Panc1 (cell line): Measurements from ENCODE around the gene PLA2G12B. TPM values are rescaled to one million over a fixed set of nuclear protein-coding genes. Genes with fewer than 3 reads are reported as not detected.
A peak's percentile ranks its signal among the peaks of the same experiment; 100 is the strongest.
"Not testable (repeated sequence)": the region's sequence is repeated elsewhere in the genome, so short reads cannot be mapped to it uniquely, and the experiment has no call there.

Source experiments
- ATAC-seq: fragments of 200-7000 bp; cut with Tn5 transposase; 2 replicates; pipeline ENCODE4 v1.9.1; 2020; ENCODE audit warnings: mild to moderate bottlenecking, moderate library complexity
- BruUV-seq: library from RNA; stranded (reverse); fragments of 400-500 nt; replicated peaks from 2 replicates; lab custom pipeline; 2021; lab: Mats Ljungman, UMichigan
- CTCF ChIA-PET: fragments of 300-600 bp; sonication (Branson Sonifier 250); formaldehyde crosslinking; loops from one replicate; lab custom pipeline; 2022; ENCODE audit warnings: antibody characterized with exemption; lab: Charles Lee
- POLR2A ChIA-PET: fragments of 300-600 bp; sonication (Branson Sonifier 250); formaldehyde crosslinking; loops from one replicate; lab custom pipeline; 2022; ENCODE audit warnings: antibody characterized with exemption; lab: Charles Lee
- DNase-seq: peaks from one replicate; pipeline ENCODE4 v3.0.0-alpha.2; 2010; ENCODE audit warnings: low read depth, low spot score
- H3K27ac ChIP-seq: 2 replicates; pipeline ENCODE4 v1.5.1; 2011; ENCODE audit warnings: mild to moderate bottlenecking, low read length, inconsistent platforms
- H3K27me3 ChIP-seq: fragments of 200-500 bp; sonication (Bioruptor generic); 2 replicates; pipeline ENCODE4 v1.6.0; 2014; ENCODE audit warnings: low read length, inconsistent platforms; ENCODE audit not compliant: control insufficient read depth, insufficient read depth
- H3K36me3 ChIP-seq: fragments of 200-500 bp; sonication (Bioruptor generic); 2 replicates; pipeline ENCODE4 v1.5.1; 2014; ENCODE audit warnings: inconsistent platforms, mild to moderate bottlenecking, low read length, moderate library complexity; ENCODE audit not compliant: control insufficient read depth, insufficient read depth
- H3K4me1 ChIP-seq: 2 replicates; pipeline ENCODE4 v1.5.1; 2011; ENCODE audit warnings: inconsistent platforms, mild to moderate bottlenecking, low read length, moderate library complexity; ENCODE audit not compliant: control insufficient read depth, insufficient read depth
- H3K4me3 ChIP-seq, 2 experiments: 2 replicates each; pipeline ENCODE4 v1.5.1; 2011 to 2012; ENCODE audit warnings: low read depth in 2 of 2, low read length in 2 of 2, mild to moderate bottlenecking in 2 of 2, inconsistent platforms in 1 of 2, moderate library complexity in 1 of 2
- H3K9me3 ChIP-seq: fragments of 200-500 bp; sonication (Bioruptor generic); 2 replicates; pipeline ENCODE4 v1.5.1; 2014; ENCODE audit warnings: low read depth, mild to moderate bottlenecking, inconsistent platforms, low read length, moderate library complexity; ENCODE audit not compliant: control insufficient read depth, insufficient read depth
- CTCF ChIP-seq: fragments of 450-650 bp; IDR thresholded peaks from 2 replicates; pipeline ENCODE4 v1.5.1; 2017; ENCODE audit warnings: mild to moderate bottlenecking
- POLR2AphosphoS5 ChIP-seq: IDR thresholded peaks from 2 replicates; pipeline ENCODE4 v1.6.1; 2012; ENCODE audit warnings: mild to moderate bottlenecking, low read depth, low read length, moderate library complexity
- SIN3A ChIP-seq: IDR thresholded peaks from 2 replicates; pipeline ENCODE4 v1.6.1; 2012; ENCODE audit warnings: low read depth, mild to moderate bottlenecking, low read length, moderate library complexity, borderline replicate concordance; ENCODE audit not compliant: insufficient read depth
- TCF7L2 ChIP-seq: IDR thresholded peaks from 2 replicates; pipeline ENCODE4 v1.6.1; 2011; ENCODE audit warnings: mild to moderate bottlenecking, low read depth, low read length, inconsistent platforms
- in situ Hi-C: cut with HindIII; loops from 2 replicates; pipeline ENCODE4 v1.10.0; 2016; ENCODE audit warnings: low sequenced_read_pairs, low pct_unique_long_range_greater_than_20kb
- intact Hi-C: fragments of 100-400 bp; cut with micrococcal nuclease; formaldehyde crosslinking; loops from one replicate; pipeline ENCODE4 v1.10.0; 2022; ENCODE audit not compliant: unreplicated experiment
- total RNA-seq: library from RNA; stranded (reverse); gene quantifications from one replicate; pipeline ENCODE4 v1.2.1, GENCODE V29; 2021; ENCODE audit not compliant: unreplicated experiment
- TF ChIP-seq, protein P1 (sequence below), 2 experiments: IDR thresholded peaks; 2 replicates each; pipeline ENCODE4 v1.6.1; 2011 to 2012; ENCODE audit warnings: low read depth in 2 of 2, control low read depth in 1 of 2, low read length in 1 of 2, mild to moderate bottlenecking in 1 of 2, moderate library complexity in 1 of 2; ENCODE audit not compliant: insufficient read depth in 1 of 2

Gene PLA2G12B
- total RNA-seq, 1 experiment from 2014 or later: not detected

DNA sequence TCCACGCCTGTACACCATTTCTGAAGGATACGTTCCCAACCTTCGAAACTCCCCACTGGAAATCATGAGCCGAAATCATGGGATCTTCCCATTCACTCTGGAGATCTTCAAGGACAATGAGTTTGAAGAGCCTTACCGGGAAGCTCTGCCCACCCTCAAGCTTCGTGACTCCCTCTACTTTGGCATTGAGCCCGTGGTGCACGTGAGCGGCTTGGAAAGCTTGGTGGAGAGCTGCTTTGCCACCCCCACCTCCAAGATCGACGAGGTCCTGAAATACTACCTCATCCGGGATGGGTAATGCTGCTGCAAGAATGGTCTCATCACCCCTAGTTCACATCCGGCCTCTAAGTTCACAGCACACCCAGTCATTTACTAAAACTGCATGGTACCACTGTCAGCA, 30.3 kb downstream of the PLA2G12B start:
- intact Hi-C loops (no loop called here), in situ Hi-C loops (no loop called here)
- Histone ChIP-seq H3K27ac (no peak overlapping the region), H3K36me3 (no peaks in the 10 kb centered on the region), H3K4me3 (no peak overlapping the region), H3K9me3 (no peaks in the 10 kb centered on the region), H3K27me3 (0 out of 2 replicates have a peak, but pooled peaks cover 2% of the 10 kb centered on the region), H3K4me1 (no peaks in the 10 kb centered on the region)
- DNase-seq (no peak), ATAC-seq (no peak)
- ChIA-PET CTCF (no interaction called here), POLR2A (no interaction called here)
- BruUV-seq: no TSS peak
- TF ChIP-seq CTCF (no peak), TCF7L2 (no peak)

DNA sequence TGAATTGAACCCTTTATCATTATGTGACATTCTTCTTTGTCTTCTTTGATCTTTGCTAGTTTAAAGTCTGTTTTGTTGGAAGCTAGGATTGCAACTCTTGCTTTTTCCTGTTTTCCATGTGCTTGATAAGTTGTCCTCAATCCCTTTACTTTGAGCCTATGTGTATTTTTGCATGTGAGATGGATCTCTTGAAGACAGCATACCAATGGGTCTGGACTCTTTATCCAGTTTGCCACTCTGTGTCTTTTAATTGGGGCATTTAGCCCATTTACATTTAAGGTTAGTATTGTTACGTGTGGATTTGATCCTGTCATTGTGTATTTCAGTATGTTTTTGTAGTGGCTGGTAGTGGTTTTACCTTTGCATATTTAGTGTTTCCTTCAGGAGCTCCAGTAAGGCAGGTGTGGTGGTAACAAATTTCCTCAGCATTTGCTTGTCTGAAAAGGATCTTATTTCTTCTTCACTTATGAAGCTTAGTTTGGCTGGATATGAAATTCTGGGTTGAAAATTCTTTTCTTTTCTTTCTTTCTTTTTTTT, 33.4 kb downstream of the PLA2G12B start:
- POLR2A ChIA-PET, H3K36me3 ChIP-seq, DNase-seq, in situ Hi-C loops, intact Hi-C loops, H3K4me3 ChIP-seq, H3K9me3 ChIP-seq, H3K27ac ChIP-seq, ATAC-seq, H3K4me1 ChIP-seq, H3K27me3 ChIP-seq, BruUV-seq: not testable (repeated sequence)
- CTCF ChIA-PET: interaction anchor here (0.6 kb wide), 1 partner anchor 141 kb away, joined by 4 read pairs; no protein-coding TSS in a partner anchor

DNA sequence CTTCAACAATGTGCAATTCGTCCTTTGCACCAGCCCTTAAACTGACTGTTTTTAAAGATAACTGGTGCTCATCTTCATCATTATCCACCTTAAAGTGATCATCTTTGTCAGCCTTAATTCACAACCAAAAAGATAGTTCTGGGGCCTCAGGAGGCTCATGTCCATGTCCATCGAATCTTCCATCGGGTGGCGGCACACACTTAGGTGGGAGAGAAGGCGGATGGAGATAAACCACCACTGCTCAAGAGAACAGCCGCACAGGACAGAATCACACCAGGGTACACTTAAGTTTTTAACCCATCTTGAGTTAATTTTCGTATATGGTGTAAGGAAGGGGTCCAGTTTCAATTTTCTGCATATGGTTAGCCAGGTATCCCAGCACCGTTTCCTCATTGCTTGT, 36.3 kb downstream of the PLA2G12B start:
- intact Hi-C loops: no loop called here
- ChIA-PET POLR2A (no interaction called here), CTCF (no interaction called here)
- no peaks in the 10 kb centered on the region for H3K4me1 ChIP-seq
- no peak overlapping the region for H3K4me3 ChIP-seq
- no TSS peak for BruUV-seq
- no peaks in the 10 kb centered on the region for H3K27me3 ChIP-seq
- H3K9me3 ChIP-seq: no peaks in the 10 kb centered on the region
- H3K36me3 ChIP-seq: no peaks in the 10 kb centered on the region
- in situ Hi-C loops: no loop called here
- DNase-seq: no peak
- ATAC-seq: no peak
- no peak overlapping the region for H3K27ac ChIP-seq
- no peak for TF ChIP-seq POLR2AphosphoS5
- TF ChIP-seq, protein P1, sequence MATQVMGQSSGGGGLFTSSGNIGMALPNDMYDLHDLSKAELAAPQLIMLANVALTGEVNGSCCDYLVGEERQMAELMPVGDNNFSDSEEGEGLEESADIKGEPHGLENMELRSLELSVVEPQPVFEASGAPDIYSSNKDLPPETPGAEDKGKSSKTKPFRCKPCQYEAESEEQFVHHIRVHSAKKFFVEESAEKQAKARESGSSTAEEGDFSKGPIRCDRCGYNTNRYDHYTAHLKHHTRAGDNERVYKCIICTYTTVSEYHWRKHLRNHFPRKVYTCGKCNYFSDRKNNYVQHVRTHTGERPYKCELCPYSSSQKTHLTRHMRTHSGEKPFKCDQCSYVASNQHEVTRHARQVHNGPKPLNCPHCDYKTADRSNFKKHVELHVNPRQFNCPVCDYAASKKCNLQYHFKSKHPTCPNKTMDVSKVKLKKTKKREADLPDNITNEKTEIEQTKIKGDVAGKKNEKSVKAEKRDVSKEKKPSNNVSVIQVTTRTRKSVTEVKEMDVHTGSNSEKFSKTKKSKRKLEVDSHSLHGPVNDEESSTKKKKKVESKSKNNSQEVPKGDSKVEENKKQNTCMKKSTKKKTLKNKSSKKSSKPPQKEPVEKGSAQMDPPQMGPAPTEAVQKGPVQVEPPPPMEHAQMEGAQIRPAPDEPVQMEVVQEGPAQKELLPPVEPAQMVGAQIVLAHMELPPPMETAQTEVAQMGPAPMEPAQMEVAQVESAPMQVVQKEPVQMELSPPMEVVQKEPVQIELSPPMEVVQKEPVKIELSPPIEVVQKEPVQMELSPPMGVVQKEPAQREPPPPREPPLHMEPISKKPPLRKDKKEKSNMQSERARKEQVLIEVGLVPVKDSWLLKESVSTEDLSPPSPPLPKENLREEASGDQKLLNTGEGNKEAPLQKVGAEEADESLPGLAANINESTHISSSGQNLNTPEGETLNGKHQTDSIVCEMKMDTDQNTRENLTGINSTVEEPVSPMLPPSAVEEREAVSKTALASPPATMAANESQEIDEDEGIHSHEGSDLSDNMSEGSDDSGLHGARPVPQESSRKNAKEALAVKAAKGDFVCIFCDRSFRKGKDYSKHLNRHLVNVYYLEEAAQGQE (IDR thresholded peaks at IDR 0.05; ENCODE audit: insufficient read depth in 1 of 2, low read depth in 2 of 2, low read length in 1 of 2): no peak
- peak; percentile 29 for TF ChIP-seq CTCF
- TF ChIP-seq TCF7L2: no peak
- TF ChIP-seq SIN3A: no peak

DNA sequence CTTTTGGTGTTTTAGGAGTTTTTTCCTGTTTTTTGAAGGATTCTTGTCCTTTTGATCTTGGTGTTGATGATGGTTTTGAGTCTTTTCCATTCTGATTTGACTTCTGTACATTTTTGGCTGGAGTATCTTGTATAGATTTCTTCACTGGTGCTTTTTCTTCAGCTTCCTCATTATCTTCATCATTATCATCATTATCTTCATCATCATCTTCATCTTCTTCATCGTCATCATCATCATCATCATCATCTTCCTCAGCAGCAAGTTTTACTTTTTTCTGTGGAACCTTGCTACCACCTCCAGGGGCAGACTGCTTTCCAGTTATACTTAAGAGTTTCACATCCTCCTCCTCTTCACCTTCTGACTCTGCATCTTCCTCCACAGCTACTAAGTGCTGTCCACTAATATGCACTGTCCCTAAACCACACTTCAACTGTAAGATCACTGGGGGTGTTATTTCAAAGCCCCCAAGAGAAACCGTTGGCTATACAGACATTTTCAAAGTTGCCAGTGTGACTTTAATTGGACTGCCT, 36.7 kb downstream of the PLA2G12B start:
- H3K27me3 ChIP-seq, H3K9me3 ChIP-seq, in situ Hi-C loops, ATAC-seq, H3K4me3 ChIP-seq, H3K4me1 ChIP-seq, POLR2A ChIA-PET, DNase-seq, CTCF ChIA-PET, H3K27ac ChIP-seq, BruUV-seq, intact Hi-C loops, H3K36me3 ChIP-seq: not testable (repeated sequence)
